Measurements from ENCODE around the gene CIITA. TPM values are rescaled to one million over a fixed set of nuclear protein-coding genes. Genes with fewer than 3 reads are reported as not detected.
"Not testable (repeated sequence)": the region's sequence is repeated elsewhere in the genome, so short reads cannot be mapped to it uniquely, and the experiment has no call there.

Gene CIITA
- total RNA-seq, 1 donor from 2014 or later: 4.5 TPM

DNA sequence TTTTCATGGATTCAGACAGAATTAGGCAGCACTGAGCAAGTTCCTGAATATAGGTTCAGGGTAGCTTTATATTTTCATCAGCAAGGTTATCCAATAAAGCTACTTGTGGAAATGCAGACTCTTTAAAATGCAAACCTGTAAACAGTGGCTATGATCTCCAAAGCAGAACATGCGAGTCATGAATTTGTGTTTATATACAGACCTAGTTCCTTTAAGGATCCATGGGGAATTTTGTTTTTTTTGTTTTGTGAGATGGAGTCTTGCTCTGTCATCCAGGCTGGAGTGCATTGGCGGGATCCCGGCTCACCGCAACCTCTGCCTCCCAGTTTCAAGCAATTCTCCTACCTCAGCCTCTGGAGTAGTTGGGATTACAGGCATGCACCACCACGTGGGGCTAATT, 82.2 kb downstream of the CIITA start:
- ATAC-seq: no peak

- ATAC-seq: peak; percentile 66
Observed at GRCh38 chr16:10961231-10961630, 84.2 kb downstream of the CIITA start.

DNA sequence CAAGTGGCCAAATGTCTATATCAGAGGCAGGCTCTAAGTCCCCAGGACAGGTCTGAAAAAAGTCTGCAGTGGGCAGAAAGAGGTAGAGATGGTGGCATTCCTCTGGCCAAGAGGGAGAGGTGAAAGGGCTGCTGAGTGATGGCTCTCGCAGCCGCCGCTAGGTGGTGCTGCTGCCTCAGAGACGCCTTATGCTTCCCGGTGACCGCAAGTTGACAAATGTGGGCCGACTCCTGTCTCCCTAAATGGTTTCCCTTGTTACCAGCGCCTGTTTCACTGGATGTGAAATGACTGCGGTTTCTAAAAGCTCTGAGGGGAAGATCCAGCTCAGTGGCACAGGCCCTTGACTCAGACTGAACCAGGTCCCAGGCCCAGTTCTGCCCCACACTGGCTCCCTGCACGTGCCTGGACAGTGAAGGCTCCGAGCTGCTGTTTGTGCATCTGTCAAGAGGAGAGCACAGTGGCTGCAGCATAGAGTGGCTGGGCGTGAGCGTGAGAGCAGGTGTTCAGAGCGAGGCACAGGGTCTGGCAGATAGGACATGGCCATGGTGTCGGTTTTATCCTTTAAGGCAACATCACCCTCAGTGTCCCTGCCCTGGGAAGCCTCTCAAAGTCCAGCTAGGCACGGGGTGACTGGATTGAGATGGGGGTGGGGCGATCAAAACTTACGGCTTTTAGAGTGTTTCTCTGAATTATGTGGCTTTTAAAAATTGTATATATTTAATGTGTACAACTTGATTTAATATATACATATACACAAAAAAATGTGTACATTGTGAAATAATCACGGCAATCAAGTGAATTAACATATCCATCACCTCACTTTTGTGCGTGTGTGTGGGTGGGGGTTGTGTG, 87.3 kb downstream of the CIITA start:
- ATAC-seq: peak; percentile 84

DNA sequence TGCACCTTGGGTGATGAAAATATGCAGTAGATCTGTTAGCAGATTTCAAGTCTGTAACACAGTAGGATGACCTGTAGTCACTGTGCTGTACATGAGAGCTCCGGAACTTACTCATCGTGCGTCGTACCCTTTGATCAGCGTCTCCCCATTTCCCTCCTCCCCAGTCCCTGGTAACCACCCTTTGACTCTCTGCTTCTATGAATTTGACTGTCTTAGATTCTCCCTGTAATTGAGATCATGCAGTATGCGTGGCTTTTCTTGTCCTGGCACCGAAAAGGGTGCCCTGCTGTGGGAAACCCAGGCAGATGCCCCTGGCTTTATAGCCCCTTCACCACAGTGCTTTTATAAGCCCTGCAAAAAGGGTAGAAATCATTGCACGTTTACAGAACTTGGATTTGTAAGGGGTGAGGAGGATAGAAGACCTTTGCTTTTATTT, 87.9 kb downstream of the CIITA start:
- no peak for ATAC-seq

GRCh38 chr16:10965440-10966061, 88.5 kb downstream of the CIITA start:
- ATAC-seq: no peak

GRCh38 chr16:10966129-10966528, 89.1 kb downstream of the CIITA start:
- ATAC-seq: no peak

DNA sequence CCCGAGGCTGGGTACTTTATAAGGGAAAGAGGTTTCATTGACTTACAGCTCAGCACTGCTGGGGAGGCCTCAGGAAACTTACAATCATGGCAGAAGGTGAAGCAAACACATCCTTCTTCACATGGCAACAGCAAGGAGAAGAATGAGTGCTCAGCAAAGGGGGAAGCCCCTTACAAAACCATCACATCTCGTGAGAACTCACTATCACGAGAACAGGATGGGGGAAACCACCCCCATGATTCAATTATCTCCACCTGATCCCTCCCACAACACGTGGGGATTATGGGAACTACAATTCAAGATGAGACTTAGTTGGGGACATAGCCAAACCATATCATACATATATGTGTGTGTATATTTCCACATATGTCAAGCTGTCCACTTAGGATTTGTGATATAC, 89.6 kb downstream of the CIITA start:
- not testable (repeated sequence) for ATAC-seq

DNA sequence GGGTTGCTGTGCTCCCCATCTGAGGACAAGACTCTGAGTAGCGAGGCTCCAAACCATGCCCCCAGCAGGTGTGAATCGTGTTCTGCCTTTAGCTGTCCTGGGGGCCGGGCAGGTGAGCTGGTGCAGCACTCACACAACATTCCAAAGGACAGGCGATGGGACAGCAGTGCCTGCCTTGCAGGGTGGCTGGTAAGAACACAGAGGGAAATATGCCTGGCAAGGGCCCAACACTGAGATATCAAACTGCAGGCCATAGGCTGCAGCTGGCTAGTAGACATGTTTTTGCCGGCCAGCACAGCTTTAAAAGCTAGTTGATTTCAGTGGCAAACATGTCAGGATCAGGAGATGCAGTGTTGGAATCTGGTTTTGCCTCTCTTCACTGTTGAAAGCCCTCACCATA, 91.0 kb downstream of the CIITA start:
- ATAC-seq: no peak

DNA sequence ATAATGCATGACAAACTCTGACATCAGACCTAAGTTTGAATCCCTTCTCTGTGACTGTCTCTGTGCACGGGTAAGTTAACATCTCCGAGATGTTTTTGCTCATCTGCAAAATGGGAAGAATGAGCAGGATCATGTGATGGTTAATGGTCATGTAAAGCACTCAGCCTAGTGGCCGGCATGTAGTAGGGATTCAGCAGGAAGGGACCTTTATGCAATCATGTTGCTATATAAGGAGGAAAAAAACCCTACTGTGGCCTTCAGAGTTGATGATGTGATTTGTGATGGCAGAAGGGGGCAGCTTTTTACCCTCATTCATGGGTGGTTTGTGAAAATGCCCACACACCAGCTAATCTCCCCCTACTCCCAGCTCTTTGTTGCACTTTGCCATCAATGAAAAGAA, 91.5 kb downstream of the CIITA start:
- no peak for ATAC-seq

- no peak for ATAC-seq
Observed at GRCh38 chr16:10969615-10970014, 92.6 kb downstream of the CIITA start.

DNA sequence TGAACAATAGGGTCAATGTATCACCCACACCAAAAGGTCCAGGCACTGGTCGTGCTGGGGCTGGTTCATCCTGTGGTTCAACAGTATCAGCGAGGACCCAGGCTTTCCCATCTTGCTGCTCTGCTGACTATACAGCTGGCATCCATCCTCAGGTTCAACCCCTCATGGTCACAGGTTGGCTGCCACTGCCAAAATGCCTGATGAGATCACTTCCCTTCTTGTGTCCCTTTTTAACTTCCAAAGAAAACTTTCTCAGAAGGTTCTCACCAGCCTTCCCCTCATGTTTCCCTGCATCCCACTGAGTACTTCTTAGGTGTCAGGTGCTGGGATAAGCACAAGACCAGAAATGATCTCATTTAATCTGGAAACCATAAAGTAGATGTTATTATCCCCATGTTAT, 93.1 kb downstream of the CIITA start:
- no peak for ATAC-seq

GRCh38 chr16:10971560-10971961, 94.6 kb downstream of the CIITA start:
- peak; percentile 45 for ATAC-seq

DNA sequence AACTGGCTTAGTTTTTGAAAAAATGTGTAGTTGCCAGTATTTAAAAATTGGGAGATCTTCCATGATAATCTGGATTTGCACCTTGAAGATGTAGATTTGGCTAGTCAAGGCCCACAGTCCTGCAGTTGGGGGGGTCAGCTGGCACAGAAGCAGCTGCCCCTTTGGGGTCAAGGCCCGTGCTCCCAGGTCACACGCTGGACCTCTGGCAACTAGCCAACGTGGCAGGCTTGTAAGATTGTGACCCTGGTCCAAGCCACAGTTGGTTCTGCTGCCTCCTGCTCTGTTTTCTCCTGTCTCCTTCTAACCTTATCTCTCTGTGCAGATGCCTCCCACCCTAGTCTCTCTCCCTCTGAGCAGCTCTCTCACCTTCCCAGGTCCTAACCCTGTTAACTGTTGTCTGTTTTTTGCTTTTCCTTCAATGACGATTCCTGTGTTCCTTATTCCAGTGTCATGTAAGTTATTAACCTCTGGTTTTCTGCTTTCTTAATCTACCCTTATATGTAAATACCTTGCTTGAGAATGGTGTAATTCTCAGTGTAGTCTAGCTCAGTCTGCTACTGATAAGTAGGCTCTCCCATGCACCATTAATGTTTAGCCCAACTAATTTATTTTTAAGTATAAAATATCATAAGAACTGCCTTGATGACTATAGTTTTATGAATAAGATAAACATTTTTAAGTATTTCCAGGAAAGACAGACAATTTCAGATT, 95.3 kb downstream of the CIITA start:
- no peak for ATAC-seq

DNA sequence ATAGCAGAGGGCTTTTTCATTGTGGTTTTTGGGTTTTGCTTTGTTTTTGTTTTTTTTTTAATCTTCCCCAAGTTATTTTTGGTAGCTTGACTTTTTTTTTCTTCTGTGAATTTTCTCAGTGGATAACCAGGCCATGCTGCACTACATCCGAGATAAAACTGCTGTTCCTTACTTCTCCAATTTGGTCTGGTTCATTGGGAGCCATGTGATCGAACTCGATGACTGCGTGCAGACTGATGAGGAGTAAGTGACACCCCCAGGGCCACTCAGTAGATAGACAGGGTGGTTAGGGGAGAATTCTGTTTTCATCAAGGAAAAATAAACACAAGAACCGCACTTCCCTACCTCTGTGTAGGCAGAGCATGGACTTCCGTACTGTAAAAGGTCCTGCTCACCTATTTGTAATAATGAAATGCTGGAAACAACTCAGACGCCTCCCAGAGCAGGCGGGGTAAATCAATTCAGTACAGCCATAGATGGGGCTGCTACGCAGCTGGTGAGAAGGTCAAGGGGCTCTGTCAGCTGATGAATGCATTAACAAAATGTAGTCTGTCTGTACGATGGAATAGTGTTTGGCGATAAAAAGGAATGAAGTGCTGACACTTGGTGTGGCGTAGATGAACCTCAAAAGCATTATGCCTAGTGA, 95.9 kb downstream of the CIITA start:
- no peak for ATAC-seq

GRCh38 chr16:10976634-10977033, 99.6 kb downstream of the CIITA start:
- ATAC-seq: no peak

DNA sequence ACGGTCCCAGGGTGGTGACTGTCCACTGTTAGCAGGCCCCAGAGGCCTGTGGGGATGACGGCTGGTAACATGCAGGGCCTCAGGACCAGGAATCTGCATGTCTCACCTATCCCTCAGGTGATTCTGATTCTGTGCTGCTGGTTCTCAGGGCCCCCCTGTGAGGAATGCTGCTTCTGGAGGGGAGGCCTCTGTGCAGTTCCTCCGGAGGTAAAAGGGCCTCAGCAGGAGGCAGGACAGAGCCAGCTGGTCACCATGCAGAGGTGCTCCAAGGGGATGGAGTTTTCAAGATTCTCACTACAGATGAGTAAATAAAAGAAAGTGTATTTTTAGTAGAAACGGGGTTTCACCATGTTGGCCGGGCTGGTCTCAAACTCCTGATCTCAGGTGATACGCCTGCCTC, 101.1 kb downstream of the CIITA start:
- no peak for ATAC-seq

DNA sequence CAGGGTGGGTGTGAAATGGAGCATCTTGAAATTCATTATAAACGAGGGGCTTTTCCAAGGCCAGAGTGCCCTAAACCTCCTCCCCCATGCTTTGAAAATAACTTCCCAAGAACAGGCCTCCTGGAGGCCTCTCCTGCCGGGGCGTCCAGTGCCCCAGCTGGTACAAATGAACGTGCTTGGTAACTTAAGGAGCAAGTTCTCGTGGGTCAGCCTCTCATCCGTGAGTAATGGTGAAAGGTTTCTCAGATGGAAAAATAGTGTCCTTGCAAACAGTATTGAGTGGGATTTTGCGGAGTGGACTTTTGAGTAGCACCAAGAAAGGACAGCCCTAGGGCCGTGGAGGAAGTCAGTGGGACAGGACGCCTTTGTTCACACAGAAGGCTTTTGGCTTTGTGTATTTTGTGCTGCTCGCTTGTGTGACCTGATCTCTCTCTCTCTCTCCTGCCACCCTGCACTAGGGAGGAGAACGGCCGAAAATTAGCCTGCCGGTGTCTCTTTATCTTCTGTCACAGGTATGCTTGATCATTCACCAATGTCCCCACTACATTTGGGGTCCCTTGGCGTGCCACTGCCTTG, 102.0 kb downstream of the CIITA start:
- no peak for ATAC-seq

DNA sequence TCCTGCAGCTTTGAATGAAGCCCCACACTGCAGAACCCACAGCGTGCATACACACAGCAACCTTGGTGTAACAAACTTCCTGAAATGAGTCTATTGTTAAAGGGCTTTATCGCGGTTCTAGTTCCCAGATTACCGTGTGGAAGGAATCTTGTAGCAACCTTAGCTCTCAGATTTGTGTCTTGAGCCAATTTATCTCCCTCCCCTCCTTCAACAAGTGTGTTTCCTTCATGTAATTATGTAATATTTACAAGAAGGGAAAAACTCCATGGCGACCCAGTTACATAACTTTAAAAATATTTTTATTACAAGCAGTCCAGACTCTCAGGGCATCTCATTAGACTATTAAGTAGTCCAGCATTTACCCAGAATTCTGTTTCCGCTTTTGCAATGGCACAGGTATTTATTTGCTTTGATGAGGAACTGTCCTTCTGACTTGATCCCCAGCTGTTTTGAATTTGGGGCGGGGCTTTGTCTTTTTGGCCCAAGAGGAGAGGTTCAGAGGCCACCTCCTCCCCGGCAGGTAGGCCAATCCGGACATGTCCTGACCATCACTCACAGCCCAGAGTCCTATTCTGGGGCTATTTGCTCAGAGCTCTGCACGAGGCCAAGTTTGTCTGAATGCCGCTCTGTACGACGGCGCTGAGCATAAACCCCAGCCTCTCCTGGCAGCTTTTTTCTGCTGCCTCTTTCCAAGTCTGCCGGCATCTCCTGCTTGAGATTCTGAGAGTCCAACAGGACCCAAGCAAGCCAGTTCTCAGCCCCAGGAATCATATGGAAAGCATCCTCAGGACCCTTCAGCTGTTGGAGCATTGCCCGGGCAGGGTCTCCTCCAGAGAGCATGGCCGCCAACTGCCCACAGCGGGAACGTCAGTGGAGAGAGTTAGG, 103.0 kb downstream of the CIITA start:
- ATAC-seq: peak; percentile 68

DNA sequence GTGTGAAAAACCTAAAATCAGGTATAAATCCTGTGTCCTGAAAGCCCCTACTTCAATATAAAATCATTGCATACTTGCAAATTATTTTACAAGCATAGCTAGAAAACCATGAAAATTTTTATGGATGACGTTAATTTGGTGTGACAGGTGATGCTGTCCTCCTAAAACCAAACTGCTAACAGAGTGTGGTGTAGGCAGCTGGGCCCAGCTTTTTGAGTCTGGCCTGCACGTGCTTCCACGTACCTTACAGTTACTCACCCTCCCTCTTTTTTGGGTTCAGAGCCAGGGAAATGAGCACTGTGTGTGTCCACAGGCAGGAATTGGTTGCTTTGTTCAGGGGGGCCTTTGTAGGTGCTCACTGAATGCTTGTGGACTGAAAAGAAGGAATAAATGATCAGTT, 103.8 kb downstream of the CIITA start:
- no peak for ATAC-seq

- peak; percentile 85 for ATAC-seq
Observed at GRCh38 chr16:10981697-10982216, 104.8 kb downstream of the CIITA start.

- ATAC-seq: no peak
Observed at GRCh38 chr16:10982465-10983150, 105.6 kb downstream of the CIITA start.

Measured in esophagus mucosa (tissue), 1 donor.